Activated CD4-positive, alpha-beta T cell treated with anti-CD3 and anti-CD28 coated beads, Interleukin-2, amount 50 U/mL, for 16 hours (primary cell): ENCODE results near the gene PLEKHH2.
"Not testable (repeated sequence)": the region's sequence is repeated elsewhere in the genome, so short reads cannot be mapped to it uniquely, and the experiment has no call there.

Experiments
- DNase-seq: peaks from one replicate; pipeline ENCODE4 v3.0.0-alpha.2; 2020

The PLEKHH2 gene

DNA sequence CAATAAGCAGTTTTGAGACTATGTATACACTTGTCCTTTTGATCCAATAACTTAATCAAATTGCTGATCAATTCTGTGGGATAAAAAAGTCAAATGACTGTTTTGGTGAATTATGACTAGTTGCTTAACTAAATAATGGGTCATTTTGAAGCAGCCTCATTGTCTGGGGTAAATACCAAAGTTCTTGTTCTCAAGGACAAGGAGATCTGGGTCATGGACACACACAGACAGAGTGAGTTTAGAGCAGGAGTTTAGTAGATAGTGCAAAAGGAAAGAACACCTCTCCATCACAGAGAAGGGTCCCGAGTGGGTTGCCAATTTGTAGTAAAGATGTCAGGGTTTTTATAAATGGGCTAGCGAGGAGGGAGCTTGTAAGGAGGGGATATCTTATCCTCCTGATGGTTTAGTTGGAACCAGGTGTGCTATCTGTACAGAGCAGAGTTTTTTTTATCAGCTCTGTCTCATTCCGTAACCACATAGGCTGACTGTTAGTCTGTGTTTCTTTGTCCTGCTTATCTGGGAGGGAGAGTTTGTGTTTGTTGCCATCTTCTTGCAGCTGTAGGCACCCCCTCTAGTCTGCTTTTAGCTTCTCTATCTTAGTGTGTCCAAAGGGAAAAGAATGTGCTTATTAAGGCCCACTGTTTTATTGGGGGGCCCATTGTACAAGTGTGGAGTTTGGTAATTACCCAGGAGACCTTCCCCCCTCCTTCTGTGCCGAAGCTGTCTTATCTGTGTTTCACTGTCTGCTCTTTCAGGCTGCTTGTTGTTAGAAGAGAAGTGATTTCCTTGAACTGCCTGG lies 87.9 kb downstream of the PLEKHH2 start:
- no peak for DNase-seq

- no peak for DNase-seq
Measured at GRCh38 chr2:43725711-43726246, 88.7 kb downstream of the PLEKHH2 start.

DNA sequence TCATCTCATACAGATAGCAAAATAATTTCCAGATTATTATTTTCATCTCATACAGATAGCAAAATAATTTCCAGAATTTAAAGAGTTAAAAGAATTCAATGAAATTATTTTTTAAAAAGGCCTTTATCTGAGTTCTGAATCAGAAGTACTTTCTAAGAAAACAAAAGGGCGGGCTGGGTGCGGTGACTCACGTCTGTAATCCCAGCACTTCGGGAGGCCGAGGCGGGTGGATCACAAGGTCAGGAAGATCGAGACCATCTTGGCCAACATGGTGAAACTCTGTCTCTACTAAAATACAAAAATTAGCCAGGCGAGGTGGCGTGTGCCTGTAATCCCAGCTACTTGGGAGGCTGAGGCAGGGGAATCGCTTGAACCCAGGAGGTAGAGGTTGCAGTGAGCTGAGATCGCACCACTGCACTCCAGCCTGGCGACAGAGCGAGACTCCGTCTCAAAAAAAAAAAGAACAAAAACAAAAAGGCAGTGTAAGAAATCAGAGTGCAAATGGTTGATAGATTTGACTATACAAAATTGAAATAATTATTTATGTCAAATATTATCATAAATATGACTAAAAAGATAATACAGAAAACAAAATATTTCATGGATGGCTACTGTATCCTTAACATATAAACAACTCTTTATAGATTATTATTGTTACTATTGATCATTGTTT lies 90.0 kb downstream of the PLEKHH2 start:
- not testable (repeated sequence) for DNase-seq

GRCh38 chr2:43727634-43728014 lies 90.6 kb downstream of the PLEKHH2 start:
- DNase-seq, result no peak

DNA sequence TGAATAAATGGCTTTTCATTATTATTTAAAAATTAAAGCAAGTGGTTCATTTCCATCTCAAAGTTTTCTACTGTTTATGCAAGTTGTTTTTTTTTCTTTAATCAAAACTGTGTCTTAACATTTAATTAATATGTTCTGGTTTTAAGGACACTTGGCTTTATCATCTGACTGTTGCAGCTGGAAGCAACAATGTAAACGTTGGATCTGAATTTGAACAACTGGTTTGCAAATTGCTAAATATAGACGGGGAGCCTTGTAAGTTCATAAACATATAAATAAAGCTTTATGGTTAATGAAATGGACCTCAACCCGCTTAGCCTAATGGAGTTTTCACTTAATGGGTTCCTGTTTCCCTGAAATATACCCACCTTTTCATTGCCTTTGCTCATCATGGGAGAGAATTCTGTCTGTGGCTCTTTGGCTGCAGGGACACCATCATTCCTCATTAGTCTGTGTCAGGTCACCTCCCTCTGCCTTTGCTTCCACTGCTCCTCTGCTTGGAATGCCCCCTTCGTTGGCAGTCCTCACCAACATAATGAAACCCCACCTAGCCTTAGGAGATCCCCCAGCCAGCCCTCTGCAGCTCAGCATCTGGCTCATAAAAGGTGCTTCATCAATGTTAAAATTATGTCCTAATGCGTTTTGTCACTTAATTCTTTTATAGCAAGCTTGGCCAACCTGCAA lies 92.6 kb downstream of the PLEKHH2 start:
- no peak for DNase-seq

DNA sequence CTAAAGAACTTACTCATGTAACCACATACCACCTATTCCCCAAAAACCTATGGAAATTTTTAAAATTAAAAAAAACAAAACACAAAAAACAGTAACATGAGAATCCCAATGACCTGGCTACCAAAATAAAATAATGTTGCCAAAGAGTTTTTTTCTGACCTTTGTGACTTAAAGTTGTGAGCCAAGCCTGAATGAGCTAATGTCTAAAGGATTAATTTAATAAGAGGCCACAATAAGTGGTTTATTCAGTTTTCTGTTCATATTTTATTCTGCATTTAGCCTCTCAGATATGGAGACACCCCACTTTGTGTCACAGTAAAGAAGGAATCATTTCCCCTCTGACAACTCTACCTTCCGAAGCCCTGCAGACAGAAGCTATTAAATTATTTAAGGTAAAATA lies 94.2 kb downstream of the PLEKHH2 start:
- DNase-seq, result no peak

GRCh38 chr2:43736637-43737036 lies 99.6 kb downstream of the PLEKHH2 start:
- no peak for DNase-seq

- no peak for DNase-seq
Measured at GRCh38 chr2:43737097-43737854, 100.2 kb downstream of the PLEKHH2 start.

GRCh38 chr2:43737855-43738254 lies 100.8 kb downstream of the PLEKHH2 start:
- no peak for DNase-seq

GRCh38 chr2:43738257-43738656 lies 101.2 kb downstream of the PLEKHH2 start:
- no peak for DNase-seq

DNA sequence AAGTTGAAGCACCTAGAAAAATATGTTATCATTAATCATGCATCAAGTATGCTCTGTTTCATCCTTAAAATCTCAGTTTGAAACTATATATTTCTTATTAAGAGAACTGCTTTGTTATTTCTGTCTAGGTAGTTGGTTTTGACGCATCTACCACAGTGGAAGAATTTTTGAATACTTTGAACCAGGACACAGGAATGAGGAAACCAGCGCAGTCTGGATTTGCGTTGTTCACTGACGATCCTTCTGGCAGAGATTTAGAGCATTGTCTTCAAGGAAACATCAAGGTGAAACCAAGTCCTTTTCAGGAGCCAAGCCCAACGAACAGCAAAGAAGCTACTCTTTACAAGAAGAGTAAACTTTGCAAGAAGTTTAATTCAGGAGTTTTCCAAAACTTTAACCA lies 106.6 kb downstream of the PLEKHH2 start:
- no peak for DNase-seq

DNA sequence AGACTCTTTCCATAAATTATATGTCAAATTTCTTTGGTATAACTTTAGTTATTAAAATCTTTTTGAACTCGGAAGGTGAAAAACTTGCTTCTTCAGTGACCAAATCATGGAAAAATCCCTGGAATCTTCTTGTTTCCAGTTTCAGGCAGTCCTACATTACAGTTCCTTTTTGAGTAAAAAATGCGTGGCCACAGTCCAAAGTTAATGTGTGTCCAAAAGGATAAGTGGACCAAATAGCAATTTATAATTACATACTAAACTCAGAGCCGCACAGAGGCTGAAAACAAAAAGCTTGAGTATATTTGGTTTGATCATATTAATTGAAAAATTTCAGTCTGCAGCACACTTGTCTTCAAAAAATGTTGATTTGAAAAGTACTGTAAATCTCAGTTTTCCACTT lies 108.4 kb downstream of the PLEKHH2 start:
- DNase-seq, result no peak

DNA sequence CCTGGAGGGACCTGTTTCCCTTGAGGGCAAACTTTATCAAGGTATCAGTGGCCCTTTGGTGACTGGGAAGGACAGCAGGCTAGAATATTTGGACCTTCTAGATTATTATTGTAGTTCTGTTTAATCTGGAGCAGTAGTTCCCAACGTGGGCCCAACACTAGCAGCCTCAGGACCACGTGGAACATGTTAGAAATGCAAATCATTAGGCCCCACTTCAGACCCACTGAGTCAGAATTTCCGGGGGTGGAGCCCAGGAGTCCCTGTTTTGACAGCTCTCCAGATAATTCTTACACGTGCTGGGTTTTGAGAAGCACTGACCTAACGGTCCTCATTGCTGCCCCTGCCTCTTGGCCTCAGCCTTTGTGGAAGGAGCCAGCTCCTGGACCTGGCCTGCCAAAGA lies 111.3 kb downstream of the PLEKHH2 start:
- DNase-seq, result no peak

GRCh38 chr2:43749583-43749982 lies 112.5 kb downstream of the PLEKHH2 start:
- no peak for DNase-seq

DNA sequence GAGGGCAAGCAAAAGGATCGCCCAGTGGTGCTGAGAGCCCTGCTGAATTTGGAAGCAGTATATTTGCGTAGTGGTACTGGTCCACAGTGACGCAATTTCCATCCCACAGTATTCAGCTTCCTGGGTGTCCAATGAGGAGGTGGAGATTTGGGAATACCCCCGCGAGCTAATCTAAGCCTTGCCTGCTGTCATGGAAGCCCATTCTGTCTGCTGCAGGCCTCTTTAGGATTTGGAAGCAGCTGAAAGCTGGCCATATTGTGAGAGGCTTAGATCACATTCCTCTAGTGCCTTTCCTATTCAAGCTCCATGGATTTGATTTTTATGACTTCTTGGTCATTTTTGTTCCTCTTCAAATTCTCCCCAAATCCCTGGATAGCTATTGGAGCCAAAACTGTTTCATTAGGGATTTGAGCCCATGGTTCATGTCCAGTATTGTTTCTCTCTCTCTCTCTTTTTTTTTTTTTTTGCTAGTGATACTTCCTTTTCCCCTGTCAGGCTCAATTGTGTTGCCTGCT lies 114.5 kb downstream of the PLEKHH2 start:
- DNase-seq, result no peak

GRCh38 chr2:43752302-43752701 lies 115.2 kb downstream of the PLEKHH2 start:
- no peak for DNase-seq

DNA sequence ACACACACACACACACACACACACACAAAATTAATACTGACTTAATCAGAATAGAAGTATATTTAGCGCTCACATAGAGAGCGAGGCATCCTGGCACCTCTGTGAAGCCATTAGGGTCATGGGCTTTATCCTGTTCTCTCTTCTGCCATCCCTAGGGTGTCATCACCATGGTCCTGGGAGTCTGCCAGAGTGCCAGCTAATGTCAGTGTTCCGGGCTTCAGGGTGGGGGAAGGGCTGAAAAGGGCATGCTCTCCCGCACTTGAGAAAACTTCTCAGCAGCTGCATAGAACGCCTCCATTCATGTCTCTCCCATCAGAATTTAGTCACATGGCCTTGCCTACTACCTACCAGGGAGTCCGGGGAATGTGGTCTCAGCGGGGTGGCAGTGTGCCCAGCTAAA lies 117.1 kb downstream of the PLEKHH2 start:
- no peak for DNase-seq

- no peak for DNase-seq
Measured at GRCh38 chr2:43758739-43759138, 121.7 kb downstream of the PLEKHH2 start.

DNA sequence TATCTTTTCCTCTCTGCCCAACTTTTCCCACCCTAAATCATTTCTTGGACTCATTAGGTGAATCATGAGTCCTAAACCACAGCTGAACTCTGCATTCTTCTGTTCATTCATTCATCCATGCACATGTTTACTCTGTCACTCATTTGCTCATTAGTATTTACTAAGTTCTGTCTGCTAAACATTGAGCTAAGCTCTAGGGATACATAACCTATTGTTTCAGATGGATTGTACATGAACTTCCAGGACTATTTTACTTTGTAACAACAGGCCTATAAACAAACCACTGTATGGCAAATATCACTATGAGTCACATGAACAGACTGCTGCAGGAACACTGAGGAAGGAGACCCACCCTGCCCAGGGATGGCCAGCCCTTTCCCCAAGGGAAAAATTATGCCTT lies 122.1 kb downstream of the PLEKHH2 start:
- no peak for DNase-seq

DNA sequence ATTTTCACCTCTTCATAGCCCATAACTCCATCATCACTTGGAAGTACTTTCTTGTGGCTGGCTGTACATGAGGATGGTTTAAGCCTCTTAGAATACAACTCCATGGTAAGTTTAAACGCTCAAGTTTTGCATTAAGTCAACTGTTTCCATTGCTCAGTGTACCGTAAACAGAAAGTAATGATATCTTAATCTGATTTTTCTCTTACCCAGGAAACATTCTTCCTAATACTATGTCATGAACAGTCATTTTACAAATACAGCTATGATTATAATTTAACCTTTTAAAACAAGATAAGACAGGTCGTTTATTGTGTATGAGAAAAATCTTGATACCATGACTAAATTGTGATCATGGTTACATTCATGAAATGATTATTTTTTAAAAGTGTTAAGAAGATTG lies 125.2 kb downstream of the PLEKHH2 start:
- DNase-seq, result peak; percentile 64

- DNase-seq, result no peak
Measured at GRCh38 chr2:43763091-43763490, 126.0 kb downstream of the PLEKHH2 start.

GRCh38 chr2:43764086-43764705 lies 127.1 kb downstream of the PLEKHH2 start:
- no peak for DNase-seq
